Panc1 (cell line): ENCODE data around the gene ZNF619.

Experiments used
- CTCF ChIP-seq: fragments of 450-650 bp; IDR thresholded peaks from 2 replicates; pipeline ENCODE4 v1.5.1; 2017; ENCODE audit warnings: mild to moderate bottlenecking
- POLR2AphosphoS5 ChIP-seq: IDR thresholded peaks from 2 replicates; pipeline ENCODE4 v1.6.1; 2012; ENCODE audit warnings: mild to moderate bottlenecking, low read depth, low read length, moderate library complexity

DNA sequence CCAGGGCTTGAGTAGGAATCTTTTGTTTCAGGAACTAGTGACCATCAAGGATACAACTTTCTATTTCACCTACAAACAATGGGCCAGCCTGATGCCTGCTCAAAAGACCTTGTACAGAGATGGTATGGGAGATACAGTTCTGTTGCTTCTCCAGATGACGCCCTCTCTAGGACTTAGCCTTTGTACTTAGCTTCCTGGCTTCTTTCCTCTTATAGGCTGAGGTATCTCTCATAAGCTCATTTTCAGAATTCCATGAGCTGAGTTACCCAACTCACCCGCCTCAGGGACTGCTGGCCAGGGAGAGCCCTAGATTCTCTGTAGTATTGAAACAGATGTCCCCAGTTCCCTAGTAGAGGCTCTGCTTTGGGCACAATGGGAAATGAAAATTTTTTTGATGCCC is 20.4 kb downstream of the ZNF619 start:
- TF ChIP-seq POLR2AphosphoS5: no peak
- no peak for TF ChIP-seq CTCF
